Measurements from ENCODE around the gene SV2B. TPM values are rescaled to one million over a fixed set of nuclear protein-coding genes. Genes with fewer than 3 reads are reported as not detected.

Gene SV2B
- polyA plus RNA-seq, 1 donor (not counting 4 experiments of a cell fraction or from before 2014, with no cell fraction given) = 0.04 TPM

GRCh38 chr15:91068436-91068835 lies 31.6 kb upstream of the SV2B start:
- H3K9me3 ChIP-seq (ENCODE audit: control insufficient read depth, low read depth, low read length) = no peaks in the 10 kb centered on the region
- H3K36me3 ChIP-seq (ENCODE audit: control insufficient read depth in 2 of 2, extremely low read depth in 1 of 2, insufficient read depth in 2 of 2, low read length in 2 of 2) = no peaks in the 10 kb centered on the region
- H3K4me1 ChIP-seq (ENCODE audit: control insufficient read depth, extremely low read depth, insufficient read depth, low read length) = peaks cover 3% of the 10 kb centered on the region
- TF ChIP-seq EZH2 (IDR thresholded peaks at IDR 0.05; ENCODE audit: low read length) = no peak
- TF ChIP-seq, protein P1, sequence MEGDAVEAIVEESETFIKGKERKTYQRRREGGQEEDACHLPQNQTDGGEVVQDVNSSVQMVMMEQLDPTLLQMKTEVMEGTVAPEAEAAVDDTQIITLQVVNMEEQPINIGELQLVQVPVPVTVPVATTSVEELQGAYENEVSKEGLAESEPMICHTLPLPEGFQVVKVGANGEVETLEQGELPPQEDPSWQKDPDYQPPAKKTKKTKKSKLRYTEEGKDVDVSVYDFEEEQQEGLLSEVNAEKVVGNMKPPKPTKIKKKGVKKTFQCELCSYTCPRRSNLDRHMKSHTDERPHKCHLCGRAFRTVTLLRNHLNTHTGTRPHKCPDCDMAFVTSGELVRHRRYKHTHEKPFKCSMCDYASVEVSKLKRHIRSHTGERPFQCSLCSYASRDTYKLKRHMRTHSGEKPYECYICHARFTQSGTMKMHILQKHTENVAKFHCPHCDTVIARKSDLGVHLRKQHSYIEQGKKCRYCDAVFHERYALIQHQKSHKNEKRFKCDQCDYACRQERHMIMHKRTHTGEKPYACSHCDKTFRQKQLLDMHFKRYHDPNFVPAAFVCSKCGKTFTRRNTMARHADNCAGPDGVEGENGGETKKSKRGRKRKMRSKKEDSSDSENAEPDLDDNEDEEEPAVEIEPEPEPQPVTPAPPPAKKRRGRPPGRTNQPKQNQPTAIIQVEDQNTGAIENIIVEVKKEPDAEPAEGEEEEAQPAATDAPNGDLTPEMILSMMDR (optimal IDR thresholded peaks at IDR 0.05 in 1 of 3, IDR thresholded peaks at IDR 0.05 in 1 of 3, conservative IDR thresholded peaks at IDR 0.05 in 1 of 3; ENCODE audit: extremely low read depth in 1 of 3, insufficient read depth in 2 of 3, low read length in 3 of 3) = no peak
- H3K27ac ChIP-seq (ENCODE audit: control insufficient read depth, insufficient read depth, low read length) = no peak overlapping the region
- DNase-seq (ENCODE audit: low read depth, low spot score) (no peak), FAIRE-seq (no peak)
- no peak overlapping the region for H2AFZ ChIP-seq (ENCODE audit: control insufficient read depth, low read length)
- H3K4me2 ChIP-seq (ENCODE audit: control insufficient read depth, extremely low read depth, insufficient read depth, low read depth, low read length) = no peak overlapping the region
- H3K9me1 ChIP-seq (ENCODE audit: control insufficient read depth, extremely low read depth, insufficient read depth, low read length) = no peaks in the 10 kb centered on the region
- no peaks in the 10 kb centered on the region for H4K20me1 ChIP-seq (ENCODE audit: control insufficient read depth, extremely low read depth, insufficient read depth, low read length)
- H3K4me3 ChIP-seq (ENCODE audit: control insufficient read depth in 2 of 3, extremely low read depth in 1 of 3, insufficient read depth in 2 of 3, low read depth in 1 of 3, low read length in 3 of 3) = no peak overlapping the region
- H3K9ac ChIP-seq (ENCODE audit: control insufficient read depth, extremely low read depth, insufficient read depth, low read length) = no peak overlapping the region
- dilution Hi-C loops (cut with MboI; ENCODE audit: extremely low pct_ligation_motif_present, low sequenced_read_pairs) = loop anchor here (25.0 kb wide), 1 partner anchor 194 kb away; no protein-coding TSS in a partner anchor
- H3K79me2 ChIP-seq (ENCODE audit: control insufficient read depth, insufficient read depth, low read length) = no peaks in the 10 kb centered on the region
- H3K27me3 ChIP-seq (ENCODE audit: control insufficient read depth, extremely low read depth, insufficient read depth, low read length) = no peaks in the 10 kb centered on the region

DNA sequence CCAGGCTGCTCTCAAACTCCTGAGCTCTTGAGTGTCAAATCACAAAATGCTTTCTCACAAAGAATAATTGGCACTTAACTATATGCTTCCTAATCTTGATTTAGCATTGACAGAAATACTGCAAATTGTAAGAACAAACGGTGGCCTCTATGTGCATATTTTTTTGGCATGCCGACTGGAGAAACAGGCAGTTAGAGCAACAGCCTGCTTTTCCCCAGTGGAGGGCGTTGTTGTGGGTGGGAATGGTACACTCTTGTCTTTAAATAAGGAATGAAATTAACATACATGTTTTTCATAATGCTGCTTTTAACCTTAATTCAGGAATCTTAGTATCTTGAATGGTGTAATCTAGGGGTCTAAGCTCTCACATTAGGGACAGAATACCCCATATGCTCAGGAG lies 31.1 kb upstream of the SV2B start:
- TF ChIP-seq, protein P1 (optimal IDR thresholded peaks at IDR 0.05 in 1 of 3, IDR thresholded peaks at IDR 0.05 in 1 of 3, conservative IDR thresholded peaks at IDR 0.05 in 1 of 3; ENCODE audit: extremely low read depth in 1 of 3, insufficient read depth in 2 of 3, low read length in 3 of 3) = peak in 1 of 3 experiments; percentile 10
- TF ChIP-seq EZH2 (IDR thresholded peaks at IDR 0.05; ENCODE audit: low read length) = no peak
- FAIRE-seq = no peak

More for the DNA sequence above, 31.1 kb upstream of the SV2B start:
- Histone ChIP-seq H3K4me2 (ENCODE audit: control insufficient read depth, extremely low read depth, insufficient read depth, low read depth, low read length) (no peak overlapping the region), H2AFZ (ENCODE audit: control insufficient read depth, low read length) (no peak overlapping the region), H3K9me3 (ENCODE audit: control insufficient read depth, low read depth, low read length) (no peaks in the 10 kb centered on the region), H3K27me3 (ENCODE audit: control insufficient read depth, extremely low read depth, insufficient read depth, low read length) (no peaks in the 10 kb centered on the region), H3K9ac (ENCODE audit: control insufficient read depth, extremely low read depth, insufficient read depth, low read length) (no peak overlapping the region), H3K9me1 (ENCODE audit: control insufficient read depth, extremely low read depth, insufficient read depth, low read length) (no peaks in the 10 kb centered on the region), H4K20me1 (ENCODE audit: control insufficient read depth, extremely low read depth, insufficient read depth, low read length) (no peaks in the 10 kb centered on the region), H3K4me3 (ENCODE audit: control insufficient read depth in 2 of 3, extremely low read depth in 1 of 3, insufficient read depth in 2 of 3, low read depth in 1 of 3, low read length in 3 of 3) (no peak overlapping the region), H3K36me3 (ENCODE audit: control insufficient read depth in 2 of 2, extremely low read depth in 1 of 2, insufficient read depth in 2 of 2, low read length in 2 of 2) (no peaks in the 10 kb centered on the region), H3K27ac (ENCODE audit: control insufficient read depth, insufficient read depth, low read length) (no peak overlapping the region), H3K4me1 (ENCODE audit: control insufficient read depth, extremely low read depth, insufficient read depth, low read length) (peaks cover 3% of the 10 kb centered on the region), H3K79me2 (ENCODE audit: control insufficient read depth, insufficient read depth, low read length) (no peaks in the 10 kb centered on the region)
- no peak for DNase-seq (ENCODE audit: low read depth, low spot score)
- dilution Hi-C loops (cut with MboI; ENCODE audit: extremely low pct_ligation_motif_present, low sequenced_read_pairs) = loop anchor here (25.0 kb wide), 1 partner anchor 193 kb away; no protein-coding TSS in a partner anchor
